Neural progenitor cell (in vitro differentiated cells): ENCODE data around the gene DNM2.

Experiments
- EZH2 ChIP-seq: fragments of 200-600 bp; sonication (generic); IDR thresholded peaks from 2 replicates; pipeline ENCODE4 v1.6.1; 2017; ENCODE audit warnings: antibody characterized with exemption, mild to moderate bottlenecking, moderate library complexity
- TF ChIP-seq, protein P1 (sequence below): fragments of 200-600 bp; sonication (generic); IDR thresholded peaks from 2 replicates; pipeline ENCODE4 v1.5.1; 2017; ENCODE audit warnings: antibody characterized with exemption, mild to moderate bottlenecking

DNA sequence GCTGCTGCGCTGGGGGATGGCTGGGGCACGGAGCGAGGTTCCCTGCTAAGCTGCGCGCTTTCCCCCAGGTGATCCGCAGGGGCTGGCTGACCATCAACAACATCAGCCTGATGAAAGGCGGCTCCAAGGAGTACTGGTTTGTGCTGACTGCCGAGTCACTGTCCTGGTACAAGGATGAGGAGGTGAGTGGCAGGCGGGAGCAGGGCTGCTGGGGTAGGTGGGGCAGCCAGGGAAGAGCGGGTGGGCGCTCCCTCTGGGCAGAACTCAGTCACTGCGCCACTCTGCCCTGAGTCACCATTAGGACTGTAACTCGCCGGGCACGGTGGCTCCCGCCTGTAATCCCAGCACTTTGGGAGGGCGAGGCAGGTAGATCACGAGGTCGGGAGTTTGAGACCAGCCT lies 94.3 kb downstream of the DNM2 start:
- TF ChIP-seq, protein P1, sequence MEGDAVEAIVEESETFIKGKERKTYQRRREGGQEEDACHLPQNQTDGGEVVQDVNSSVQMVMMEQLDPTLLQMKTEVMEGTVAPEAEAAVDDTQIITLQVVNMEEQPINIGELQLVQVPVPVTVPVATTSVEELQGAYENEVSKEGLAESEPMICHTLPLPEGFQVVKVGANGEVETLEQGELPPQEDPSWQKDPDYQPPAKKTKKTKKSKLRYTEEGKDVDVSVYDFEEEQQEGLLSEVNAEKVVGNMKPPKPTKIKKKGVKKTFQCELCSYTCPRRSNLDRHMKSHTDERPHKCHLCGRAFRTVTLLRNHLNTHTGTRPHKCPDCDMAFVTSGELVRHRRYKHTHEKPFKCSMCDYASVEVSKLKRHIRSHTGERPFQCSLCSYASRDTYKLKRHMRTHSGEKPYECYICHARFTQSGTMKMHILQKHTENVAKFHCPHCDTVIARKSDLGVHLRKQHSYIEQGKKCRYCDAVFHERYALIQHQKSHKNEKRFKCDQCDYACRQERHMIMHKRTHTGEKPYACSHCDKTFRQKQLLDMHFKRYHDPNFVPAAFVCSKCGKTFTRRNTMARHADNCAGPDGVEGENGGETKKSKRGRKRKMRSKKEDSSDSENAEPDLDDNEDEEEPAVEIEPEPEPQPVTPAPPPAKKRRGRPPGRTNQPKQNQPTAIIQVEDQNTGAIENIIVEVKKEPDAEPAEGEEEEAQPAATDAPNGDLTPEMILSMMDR: no peak
- no peak for TF ChIP-seq EZH2
